ENCODE data around the gene PARP6.

PARP6 gene, protein sequence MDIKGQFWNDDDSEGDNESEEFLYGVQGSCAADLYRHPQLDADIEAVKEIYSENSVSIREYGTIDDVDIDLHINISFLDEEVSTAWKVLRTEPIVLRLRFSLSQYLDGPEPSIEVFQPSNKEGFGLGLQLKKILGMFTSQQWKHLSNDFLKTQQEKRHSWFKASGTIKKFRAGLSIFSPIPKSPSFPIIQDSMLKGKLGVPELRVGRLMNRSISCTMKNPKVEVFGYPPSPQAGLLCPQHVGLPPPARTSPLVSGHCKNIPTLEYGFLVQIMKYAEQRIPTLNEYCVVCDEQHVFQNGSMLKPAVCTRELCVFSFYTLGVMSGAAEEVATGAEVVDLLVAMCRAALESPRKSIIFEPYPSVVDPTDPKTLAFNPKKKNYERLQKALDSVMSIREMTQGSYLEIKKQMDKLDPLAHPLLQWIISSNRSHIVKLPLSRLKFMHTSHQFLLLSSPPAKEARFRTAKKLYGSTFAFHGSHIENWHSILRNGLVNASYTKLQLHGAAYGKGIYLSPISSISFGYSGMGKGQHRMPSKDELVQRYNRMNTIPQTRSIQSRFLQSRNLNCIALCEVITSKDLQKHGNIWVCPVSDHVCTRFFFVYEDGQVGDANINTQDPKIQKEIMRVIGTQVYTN

DNA sequence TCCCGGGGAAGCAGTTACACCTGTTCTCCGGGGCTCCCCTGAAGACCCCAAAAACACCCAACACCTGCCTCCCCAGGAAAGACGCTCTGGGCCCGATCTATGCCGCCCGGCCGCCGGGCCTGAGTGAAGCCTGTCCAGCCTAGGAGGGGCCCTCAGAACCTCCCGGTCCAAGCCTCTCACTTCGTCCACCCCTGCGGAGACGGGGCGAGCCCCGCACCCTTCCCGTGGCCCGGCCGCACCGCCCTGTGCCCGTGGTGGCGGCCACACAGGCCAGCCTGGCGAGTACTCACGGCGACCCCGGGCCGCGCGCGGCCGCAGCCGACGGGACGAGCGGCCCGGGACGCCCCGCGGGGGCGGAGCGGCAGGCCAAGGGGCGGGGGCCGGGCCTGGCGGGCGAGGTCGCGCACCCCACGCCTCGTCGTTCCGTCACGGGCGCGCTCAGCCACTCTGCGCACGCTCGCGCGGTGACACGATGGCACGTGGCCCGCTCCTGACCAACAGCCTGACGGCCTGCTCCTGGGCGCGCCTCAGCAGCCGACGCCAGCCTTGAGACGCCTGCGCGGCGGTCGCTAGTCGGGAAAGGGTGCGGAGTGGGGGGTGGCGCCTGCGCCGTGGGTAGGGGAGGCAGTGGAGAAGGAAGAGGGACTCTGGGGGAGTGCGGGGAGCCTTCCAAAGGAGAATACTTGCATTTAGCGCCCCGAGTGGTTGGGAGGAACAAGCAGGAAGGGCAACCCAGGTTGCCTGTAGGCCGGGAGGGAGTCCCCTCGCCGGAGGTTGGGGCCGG lies at the start of gene PARP6:
PARP6 (minus strand) TSS at position 342 of the 784 bp plus-strand sequence. CDS start 5,077 bp downstream, outside the sequence.
- peak; percentile 74 to 99 (median 95) for DNase-seq (ENCODE audit: low read depth in 2 of 3, low spot score in 2 of 3)

DNA sequence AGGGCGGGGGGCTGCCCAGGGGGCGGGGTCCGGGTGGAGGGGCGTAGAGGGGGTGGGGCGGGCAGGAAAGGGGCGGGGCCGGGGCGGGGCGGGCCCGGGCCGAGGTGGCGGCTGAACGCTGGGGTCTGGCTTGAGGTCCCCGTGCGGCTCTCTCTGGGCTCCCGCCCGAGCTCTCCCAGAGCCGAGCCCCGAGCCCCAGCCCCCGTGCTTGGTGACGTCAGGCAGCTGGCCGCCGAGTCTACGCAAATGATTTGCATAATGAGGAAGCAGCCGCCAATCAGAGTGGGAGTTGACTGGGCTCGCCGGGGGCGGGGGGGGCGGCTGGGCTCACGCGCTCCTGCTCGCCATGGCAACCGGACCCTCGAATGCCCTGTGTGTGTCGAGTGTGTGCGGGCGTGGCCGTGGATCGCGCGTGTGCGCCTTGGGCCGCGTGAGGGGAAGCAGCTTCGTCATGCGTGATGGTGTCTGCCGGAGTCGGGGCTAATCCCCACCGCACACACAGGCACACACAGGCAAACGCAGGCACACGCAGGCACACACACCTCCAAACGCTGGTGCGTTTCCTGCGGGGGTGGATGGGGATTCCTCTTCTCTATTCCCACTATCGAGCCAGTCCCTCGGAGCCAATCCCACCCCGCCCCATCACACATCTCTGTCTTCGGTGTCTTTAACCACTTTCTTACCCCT lies 47.8 kb upstream of the PARP6 start, which contains the start of gene CELF6:
CELF6 (minus strand) TSS at position 173 of the 687 bp plus-strand sequence. CDS start 283 bp downstream, outside the sequence.
- DNase-seq (ENCODE audit: low read depth in 2 of 3, low spot score in 2 of 3): peak; percentile 33 to 42 (median 34)

DNA sequence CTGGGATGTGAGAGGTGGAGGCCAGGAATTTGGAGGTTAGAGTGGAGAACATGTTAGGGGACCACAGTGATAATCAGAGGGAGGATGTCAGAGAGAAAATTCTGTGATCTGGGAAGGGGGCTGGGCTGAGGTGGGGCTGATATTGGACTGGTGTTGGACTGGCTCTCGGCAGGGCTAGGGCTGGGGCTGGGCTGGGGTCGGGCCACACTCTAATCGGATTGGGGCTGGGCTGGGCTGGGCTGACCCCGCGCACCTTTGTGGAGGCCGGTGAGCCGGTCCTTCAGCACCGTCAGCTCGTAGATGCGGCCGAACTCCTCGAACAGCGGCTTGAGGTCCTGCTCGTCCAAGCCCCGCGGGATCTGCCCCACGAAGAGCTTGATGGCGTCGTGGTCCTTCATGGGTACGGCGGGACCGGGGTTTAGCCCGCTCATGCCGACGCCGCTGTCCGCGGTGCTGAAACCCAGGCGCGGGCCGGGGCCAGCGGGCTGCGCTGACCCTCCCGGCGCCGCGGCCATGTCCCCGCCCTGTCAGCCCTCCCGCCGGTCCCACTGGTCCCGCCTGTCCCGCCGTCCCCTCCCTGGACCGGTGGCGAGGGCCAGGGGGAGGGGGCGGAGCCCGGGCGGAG lies 47.1 kb upstream of the PARP6 start:
- DNase-seq (ENCODE audit: low read depth in 2 of 3, low spot score in 2 of 3): no peak

DNA sequence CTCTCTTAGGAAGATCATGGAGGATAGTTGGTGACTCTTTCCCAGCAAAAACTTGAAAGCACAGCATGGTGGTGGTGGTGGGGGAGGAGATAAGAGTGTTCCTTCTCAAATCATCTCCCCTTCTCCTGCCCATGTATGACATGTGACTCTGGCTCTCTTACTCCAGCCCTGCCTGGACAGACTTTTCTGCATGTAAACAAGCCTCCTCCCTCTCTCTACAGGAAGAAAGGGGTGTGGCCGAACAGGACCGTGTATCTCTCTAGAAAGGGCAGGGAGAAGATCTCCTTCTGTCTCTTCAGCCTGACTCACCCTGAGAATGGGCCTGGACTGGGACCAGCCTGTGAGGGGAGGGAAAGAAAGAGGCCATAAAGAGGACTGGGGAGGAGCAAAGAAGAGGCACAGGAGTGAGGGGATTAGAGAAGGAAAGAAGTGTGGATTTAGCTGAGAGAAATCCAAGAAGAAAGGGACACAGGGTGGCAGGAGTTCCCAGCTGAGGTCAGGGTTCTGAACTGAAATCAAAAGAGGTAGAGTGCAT lies 46.1 kb upstream of the PARP6 start:
- no peak for DNase-seq (ENCODE audit: low read depth in 2 of 3, low spot score in 2 of 3)

DNA sequence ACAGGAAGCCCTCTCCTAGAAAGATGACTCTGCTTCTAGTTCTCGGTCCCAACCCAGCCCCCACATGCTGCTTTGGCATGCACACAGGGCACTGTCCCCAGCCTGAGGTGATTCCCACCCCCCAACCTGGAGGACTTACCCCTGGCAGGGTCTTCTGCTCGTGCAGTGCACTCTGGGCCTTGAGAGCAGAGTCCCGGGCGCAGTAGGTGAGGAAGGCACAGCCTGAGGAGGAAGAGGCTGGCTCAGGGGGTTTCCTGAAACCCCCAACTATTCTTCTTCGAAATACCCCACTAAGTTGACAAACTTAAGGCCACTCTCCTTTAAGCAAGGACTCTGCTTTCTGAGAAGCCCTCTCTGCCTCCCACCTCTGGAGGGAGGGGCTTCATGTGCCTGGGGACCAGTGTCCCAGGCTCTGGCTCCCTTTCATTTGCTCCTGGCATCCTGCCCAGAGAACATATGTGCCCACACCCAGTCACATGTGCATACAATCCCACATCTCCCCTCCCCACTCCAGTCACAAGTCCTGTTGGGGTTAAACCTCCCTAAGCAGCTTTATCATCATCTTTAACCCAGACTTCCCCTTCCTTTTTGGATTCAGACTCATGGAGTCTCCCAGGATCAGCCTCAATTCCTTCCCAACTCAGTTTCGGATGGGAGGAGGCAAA lies 43.5 kb upstream of the PARP6 start:
- DNase-seq (ENCODE audit: low read depth in 2 of 3, low spot score in 2 of 3): no peak

DNA sequence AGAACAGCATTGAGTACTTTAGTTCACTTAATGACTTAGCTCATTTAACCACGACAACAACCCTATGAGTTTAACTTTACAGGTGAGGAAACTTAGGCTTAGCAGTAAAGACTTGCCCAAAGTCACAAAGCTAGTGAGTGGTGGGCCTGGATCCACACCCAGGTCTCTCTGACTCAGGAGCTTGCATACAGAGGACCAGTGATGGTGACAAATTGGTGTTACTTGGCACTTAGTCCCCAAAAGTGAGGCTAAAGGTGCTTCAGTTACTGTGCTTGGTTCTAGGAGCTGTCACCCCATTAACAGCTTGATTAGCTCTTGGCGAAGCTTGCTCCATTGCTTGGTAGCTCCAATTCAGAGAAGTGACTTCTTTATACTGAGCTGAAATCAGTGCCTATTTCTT lies 41.5 kb upstream of the PARP6 start:
- no peak for DNase-seq (ENCODE audit: low read depth in 2 of 3, low spot score in 2 of 3)

DNA sequence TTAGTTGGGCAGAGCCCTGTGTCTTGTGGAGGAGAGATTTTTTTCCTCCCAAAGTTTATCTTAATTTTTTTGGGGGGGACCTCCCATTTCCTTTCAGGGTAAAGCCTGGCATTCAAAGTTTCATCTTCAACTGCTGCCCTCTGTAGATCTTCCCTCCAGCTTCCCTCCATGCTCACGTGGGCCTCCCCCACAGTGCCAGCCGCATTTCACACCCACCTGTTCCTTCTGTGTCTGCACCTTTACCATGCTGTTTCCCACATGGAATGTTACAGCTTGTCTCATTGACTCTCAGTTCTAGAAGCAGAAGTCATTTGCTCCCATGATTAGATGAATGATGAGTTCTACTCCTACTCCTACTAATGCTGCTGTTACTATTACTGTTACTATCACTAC lies 41.1 kb upstream of the PARP6 start:
- no peak for DNase-seq (ENCODE audit: low read depth in 2 of 3, low spot score in 2 of 3)

DNA sequence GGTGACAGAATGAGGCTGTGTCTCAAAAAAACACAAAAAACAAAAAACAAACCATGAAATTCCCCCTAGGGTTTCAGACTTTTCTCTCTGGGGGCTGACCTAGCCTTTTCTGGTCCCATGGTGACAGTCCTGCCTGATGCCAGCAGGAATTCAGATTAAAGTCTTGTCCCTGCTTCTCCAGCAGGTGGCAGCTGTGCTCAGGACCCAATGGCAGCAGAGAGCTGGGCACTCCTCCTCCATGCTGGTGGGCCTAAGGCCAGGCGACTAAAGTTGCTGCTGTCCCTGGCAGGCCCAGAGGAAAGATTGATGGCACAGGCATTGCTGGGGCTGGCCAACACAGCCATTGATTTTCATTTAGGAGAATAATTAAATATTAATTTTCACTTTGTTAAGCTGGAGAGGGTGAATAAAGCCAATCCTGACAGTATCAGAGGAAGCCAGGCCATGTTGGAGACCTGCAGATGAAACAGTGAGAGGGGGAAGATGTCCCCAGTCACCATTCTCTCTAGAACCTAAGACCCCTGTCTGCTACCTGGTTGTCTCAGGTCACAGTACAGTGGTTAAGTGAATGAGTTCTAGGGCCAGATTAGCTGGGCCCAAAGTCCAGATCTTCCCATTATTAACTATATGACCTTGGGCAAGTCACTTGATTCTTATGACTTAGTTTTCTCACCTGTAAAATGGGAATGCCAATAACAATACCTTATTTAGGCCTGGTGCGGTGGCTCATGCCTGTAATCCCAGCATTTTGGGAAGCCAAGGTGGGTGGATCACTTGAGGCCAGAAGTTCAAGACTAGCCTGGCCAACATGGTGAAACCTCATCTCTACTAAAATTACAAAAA lies 40.5 kb upstream of the PARP6 start:
- peak in 1 of 3 experiments; percentile 26 for DNase-seq (ENCODE audit: low read depth in 2 of 3, low spot score in 2 of 3)

DNA sequence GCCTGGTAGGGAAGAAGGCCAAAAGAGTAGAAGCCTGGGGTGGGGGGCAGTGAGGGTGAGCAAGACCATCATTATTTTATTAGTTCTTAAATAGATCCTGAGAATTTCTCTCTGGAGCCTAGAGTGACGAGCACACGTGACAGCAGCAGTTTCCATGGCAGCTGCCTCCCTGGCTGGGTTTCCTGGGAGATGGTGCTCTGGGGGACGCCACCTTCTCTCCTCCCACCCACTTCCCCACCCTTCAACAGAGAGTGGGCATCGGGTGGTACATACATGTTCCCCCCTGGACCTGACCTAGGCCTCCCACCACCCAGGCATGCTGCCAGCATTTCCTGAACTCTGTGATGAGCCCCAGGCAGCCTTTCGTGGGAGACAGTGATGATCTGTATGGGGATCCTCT lies 34.7 kb upstream of the PARP6 start:
- DNase-seq (ENCODE audit: low read depth in 2 of 3, low spot score in 2 of 3): no peak

DNA sequence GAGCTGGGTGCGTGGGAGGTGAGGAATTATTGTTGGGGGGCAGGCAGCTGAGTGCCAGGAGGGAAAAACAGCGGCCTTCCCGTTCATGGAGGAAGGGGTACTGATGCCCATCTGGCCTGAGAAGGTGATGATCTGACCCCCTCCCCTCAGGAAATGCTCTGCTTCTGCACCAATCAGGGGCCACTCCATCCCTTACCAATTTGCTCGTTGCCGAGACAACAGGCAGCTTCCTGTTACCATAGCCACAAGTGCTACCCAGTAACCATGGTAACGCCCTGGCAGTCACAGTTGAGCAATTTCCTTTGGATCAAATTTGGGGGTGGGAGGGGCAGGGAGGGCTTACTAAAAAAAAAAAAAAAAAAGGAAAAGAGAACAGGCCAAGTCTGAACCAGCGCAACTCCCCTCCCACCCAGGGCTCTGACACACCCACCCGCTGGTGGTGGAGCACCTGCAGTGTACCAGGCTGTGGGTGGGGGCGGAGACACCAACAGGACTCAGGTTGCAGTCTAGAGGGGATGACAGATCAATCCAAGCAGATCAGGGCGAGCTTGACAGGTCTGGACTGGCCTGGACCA lies 33.9 kb upstream of the PARP6 start:
- DNase-seq (ENCODE audit: low read depth in 2 of 3, low spot score in 2 of 3): no peak

DNA sequence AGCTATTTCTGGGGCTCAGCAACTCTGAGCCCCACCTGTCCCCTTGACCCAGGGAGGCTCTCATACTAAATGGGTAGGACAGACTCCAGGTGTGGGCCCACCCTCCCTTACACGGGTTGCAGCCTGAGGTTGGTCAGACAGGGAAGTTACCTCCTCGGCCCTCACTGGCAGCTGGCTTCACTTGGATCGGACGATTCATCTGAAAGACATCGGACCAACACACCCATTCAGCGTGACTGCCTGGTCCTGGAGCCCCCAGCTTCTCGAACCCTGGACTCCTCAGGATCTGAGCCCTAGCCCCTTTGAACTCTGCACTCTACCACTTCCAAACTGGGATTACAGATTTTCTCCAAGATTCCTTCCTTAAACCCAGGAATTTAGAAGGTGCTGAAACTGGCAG lies 32.2 kb upstream of the PARP6 start:
- DNase-seq (ENCODE audit: low read depth in 2 of 3, low spot score in 2 of 3): no peak

DNA sequence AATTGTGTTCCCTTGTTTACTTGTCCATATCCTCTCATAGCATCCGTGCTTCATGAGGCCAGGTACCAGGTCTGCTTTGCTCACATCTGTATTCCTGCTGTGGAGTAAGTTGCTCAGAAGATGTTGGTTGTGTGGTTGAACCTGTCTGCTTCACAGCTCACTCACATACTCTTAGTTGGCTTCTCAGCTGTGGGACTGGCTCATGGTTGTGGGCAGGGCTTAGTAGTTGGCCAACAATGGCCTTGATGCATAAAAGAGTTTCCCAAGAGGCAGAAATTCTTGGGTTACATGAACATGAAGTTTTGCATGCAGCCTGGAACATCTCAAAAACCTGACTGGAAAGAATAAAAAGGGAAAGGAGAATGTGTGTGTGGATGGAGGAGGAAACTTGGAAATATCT lies 30.6 kb upstream of the PARP6 start:
- DNase-seq (ENCODE audit: low read depth in 2 of 3, low spot score in 2 of 3): no peak

DNA sequence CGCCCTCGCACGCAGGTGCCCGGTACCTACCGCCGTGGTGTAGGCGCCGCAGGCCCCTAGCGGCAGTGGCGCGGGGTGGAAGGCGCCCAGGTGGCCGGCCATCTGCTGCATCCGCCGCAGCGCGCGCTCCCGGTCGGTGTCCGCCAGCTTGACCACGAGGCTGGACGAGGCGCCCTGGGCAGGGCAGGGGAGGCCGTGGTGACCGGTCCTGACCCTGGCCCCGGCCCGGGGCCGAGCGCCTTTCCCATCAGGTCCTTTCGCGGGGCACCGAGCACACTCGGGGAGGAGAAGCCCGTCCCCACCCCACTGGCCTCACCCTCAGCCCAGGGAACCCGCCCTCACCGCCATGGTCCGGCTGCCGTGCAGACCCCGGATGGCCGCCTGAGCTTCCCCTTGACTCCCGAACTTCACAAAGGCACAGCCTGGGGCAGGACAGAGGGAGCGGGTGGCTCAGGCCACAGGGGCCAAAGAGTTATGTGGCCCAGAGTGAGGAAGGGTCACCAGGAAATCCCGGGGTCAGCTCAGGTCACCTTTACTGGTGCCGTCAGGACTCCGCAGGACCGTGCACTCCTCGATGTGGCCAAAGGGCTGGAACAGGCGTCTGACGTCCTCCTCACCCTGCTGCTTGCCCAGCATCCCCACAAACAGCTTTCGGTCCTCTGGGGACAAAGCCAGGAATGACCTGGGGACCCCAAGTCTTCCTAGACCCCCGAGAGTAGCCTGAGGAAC lies 17.4 kb upstream of the PARP6 start:
- DNase-seq (ENCODE audit: low read depth in 2 of 3, low spot score in 2 of 3): no peak

DNA sequence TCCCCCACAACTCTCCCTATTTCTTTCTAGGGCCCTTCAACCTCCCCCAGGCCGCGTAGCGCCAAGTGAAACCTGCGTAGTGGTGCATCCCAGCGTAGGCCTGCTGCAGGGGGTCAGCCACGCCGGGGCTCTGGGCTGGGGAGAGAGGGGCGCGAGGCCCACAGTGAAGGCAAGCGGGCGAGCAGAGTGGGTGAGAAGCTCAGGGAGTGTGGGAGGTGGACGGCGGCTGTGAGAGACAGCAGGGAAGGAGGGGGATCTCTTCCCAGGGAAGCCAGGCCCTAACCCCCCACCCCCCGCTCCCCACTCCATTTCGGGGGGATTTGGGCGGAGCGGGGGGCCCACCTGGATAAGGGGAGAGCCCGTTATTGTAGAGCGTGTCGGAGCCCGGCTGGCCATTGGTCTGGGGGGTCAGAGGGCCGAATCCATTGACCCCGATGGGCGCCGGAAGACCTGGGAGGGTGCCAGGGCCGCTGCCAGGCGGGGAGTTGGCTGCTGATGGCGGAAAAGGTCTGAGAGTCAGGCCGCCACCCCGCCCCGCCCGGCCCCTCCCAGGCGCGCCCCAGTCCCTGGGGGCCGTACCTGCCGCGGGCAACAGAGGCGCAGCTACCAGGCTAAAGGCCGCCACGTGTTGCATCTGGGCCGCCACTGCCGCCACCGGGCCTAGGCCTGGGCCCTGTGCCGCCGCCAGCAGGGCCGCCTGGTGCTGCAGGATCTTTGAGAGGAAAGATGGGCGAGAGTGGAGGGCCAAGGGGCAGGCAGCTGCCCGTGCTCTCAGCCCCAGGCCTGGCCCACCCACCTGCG lies 16.6 kb upstream of the PARP6 start:
- DNase-seq (ENCODE audit: low read depth in 2 of 3, low spot score in 2 of 3): no peak

DNA sequence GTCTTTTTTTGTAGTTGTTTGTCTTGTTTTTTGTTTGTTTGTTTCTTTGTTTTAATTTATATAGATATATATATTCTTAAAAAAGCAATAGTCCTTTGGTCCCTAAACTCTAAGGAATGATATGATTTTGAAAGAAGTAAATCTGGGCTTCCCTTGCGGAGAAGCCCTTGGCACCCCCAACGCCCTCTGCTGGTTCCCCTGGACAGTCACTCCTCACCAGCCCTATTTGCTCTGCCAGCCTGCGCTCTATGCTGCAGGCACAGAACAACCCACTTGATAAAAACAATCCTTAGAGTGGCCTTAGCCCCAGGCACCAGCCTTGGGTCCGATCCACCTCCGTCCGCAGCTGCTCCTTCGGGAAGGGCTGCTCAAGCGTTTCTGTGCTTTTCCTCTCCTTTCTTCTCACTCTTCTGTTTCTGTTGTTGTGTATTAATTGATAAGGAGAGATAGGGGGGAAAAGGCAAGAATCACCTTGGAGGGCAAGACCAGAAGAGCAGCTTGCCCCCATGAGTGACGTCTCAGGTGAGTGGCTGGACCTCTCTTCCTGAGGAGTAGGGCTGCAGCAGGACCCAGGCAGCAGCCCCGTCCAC lies 13.7 kb upstream of the PARP6 start:
- no peak for DNase-seq (ENCODE audit: low read depth in 2 of 3, low spot score in 2 of 3)

DNA sequence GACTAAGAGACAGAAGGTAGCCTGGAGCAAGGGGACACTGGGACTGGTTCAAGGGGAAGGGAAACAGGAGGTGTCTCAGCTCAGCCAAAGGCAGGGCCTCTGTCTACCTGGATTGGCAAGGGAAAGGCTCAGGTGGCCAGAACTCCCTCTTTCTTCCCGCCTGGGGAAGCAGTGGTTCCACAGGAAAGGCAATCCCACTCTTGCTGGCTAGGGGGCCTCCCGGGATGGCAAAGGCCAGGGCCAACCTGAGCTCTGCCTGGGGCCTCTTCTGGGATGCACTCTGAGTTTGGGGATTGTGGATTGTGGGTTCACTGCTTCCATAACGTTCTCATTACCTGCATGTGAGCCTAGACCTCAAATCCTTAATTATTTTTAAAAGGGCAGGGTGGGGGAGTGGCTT lies 13.0 kb upstream of the PARP6 start:
- no peak for DNase-seq (ENCODE audit: low read depth in 2 of 3, low spot score in 2 of 3)

DNA sequence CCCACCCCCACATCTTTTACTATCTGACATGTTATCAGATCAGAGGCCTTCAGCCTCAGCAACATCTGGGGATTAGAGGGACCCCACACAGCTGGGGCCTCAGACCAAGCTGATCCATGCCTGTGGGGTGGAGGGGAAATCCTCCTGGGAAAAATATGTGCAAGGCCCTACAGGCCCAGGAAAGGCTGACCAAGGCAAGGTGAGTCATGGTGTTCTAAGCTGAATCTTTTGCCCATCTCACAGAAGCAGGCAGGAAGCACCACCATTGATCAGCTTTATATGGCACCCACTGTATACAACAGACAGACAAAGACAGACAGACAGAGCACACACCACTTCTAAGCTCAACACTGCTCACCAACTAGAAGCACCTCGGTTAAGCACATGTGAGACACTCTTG lies 12.4 kb upstream of the PARP6 start:
- no peak for DNase-seq (ENCODE audit: low read depth in 2 of 3, low spot score in 2 of 3)

All from activated CD8-positive, alpha-beta memory T cell treated with anti-CD3 and anti-CD28 coated beads for 48 hours (primary cell).